ENCODE results near the gene IER5L. TPM values are rescaled to one million over a fixed set of nuclear protein-coding genes. Genes with fewer than 3 reads are reported as not detected.
"Not testable (repeated sequence)": the region's sequence is repeated elsewhere in the genome, so short reads cannot be mapped to it uniquely, and the experiment has no call there.

Gene IER5L
- total RNA-seq, 1 donor from 2014 or later, result 19.5 TPM

DNA sequence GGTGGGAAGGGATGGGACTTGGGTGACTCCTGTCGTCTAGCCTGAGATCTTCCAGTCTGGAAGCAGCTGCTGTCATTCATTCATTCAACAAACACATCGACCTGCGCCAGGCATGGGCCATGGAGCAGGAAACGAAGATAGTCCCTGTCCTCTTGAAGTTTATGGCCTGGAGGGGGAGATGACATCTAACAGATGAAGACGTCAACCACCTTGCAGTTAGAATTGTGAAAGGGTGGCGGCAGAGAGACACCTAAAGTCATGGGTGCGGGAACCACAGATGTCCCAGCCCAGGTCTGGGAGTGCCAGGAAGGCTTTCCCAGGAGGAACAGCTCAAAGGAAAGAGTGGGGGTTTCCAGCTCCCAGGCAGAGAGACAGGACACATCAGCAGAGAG lies 21.0 kb upstream of the IER5L start:
- no peak for TF ChIP-seq CTCF (IDR thresholded peaks at IDR 0.05; ENCODE audit: insufficient read depth, low read length, severe bottlenecking)
- no peak for DNase-seq (ENCODE audit: low read depth)
- no peak for FAIRE-seq

GRCh38 chr9:129198319-129199043 lies 20.4 kb upstream of the IER5L start:
- Histone ChIP-seq H3K4me3 (ENCODE audit: low read depth, low read length) (no peak overlapping the region), H3K27me3 (ENCODE audit: control insufficient read depth, insufficient read depth, low read length) (no peaks in the 10 kb centered on the region), H3K36me3 (ENCODE audit: control insufficient read depth, insufficient read depth, low read length) (no peaks in the 10 kb centered on the region)
- FAIRE-seq, result no peak
- TF ChIP-seq CTCF (IDR thresholded peaks at IDR 0.05; ENCODE audit: insufficient read depth, low read length, severe bottlenecking), result no peak
- DNase-seq (ENCODE audit: low read depth), result no peak

More for the DNA sequence above, 21.0 kb upstream of the IER5L start:
- Histone ChIP-seq H3K27me3 (ENCODE audit: control insufficient read depth, insufficient read depth, low read length) (no peaks in the 10 kb centered on the region), H3K36me3 (ENCODE audit: control insufficient read depth, insufficient read depth, low read length) (no peaks in the 10 kb centered on the region), H3K4me3 (ENCODE audit: low read depth, low read length) (no peak overlapping the region)

GRCh38 chr9:129197978-129198318 lies 19.9 kb upstream of the IER5L start:
- DNase-seq (ENCODE audit: low read depth), result no peak
- Histone ChIP-seq H3K4me3 (ENCODE audit: low read depth, low read length) (no peak overlapping the region), H3K27me3 (ENCODE audit: control insufficient read depth, insufficient read depth, low read length) (no peaks in the 10 kb centered on the region), H3K36me3 (ENCODE audit: control insufficient read depth, insufficient read depth, low read length) (no peaks in the 10 kb centered on the region)
- FAIRE-seq, result no peak
- TF ChIP-seq CTCF (IDR thresholded peaks at IDR 0.05; ENCODE audit: insufficient read depth, low read length, severe bottlenecking), result no peak

GRCh38 chr9:129197045-129197444 lies 19.0 kb upstream of the IER5L start:
- H3K36me3 ChIP-seq (ENCODE audit: control insufficient read depth, insufficient read depth, low read length); FAIRE-seq; H3K4me3 ChIP-seq (ENCODE audit: low read depth, low read length); DNase-seq (ENCODE audit: low read depth); H3K27me3 ChIP-seq (ENCODE audit: control insufficient read depth, insufficient read depth, low read length): not testable (repeated sequence)

GRCh38 chr9:129195606-129196005 lies 17.5 kb upstream of the IER5L start:
- Histone ChIP-seq H3K4me3 (ENCODE audit: low read depth, low read length) (no peak overlapping the region), H3K36me3 (ENCODE audit: control insufficient read depth, insufficient read depth, low read length) (no peaks in the 10 kb centered on the region), H3K27me3 (ENCODE audit: control insufficient read depth, insufficient read depth, low read length) (no peaks in the 10 kb centered on the region)
- no peak for DNase-seq (ENCODE audit: low read depth)
- TF ChIP-seq CTCF (IDR thresholded peaks at IDR 0.05; ENCODE audit: insufficient read depth, low read length, severe bottlenecking), result no peak
- no peak for FAIRE-seq

DNA sequence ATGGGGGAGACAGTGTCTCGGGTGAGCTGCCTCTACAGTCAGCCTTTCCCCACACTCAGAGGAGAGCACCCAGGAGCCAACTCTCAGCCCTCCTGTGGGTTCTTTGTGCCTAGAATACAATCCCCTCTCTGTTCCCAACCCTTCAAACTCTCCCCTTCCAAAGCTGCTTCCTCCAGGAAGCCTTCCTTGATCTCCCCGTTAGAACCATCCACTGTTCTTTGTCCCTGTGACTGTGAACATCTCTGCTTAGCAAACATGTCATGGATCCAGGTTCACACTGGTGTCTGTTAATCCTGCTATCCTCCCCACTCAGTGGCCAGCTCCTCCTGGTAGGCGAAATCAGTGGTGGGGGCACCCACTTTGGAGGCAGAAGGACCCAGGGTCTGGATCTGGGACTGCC lies 16.2 kb upstream of the IER5L start:
- H3K36me3 ChIP-seq (ENCODE audit: control insufficient read depth, insufficient read depth, low read length), result no peaks in the 10 kb centered on the region

More for the DNA sequence above, 16.2 kb upstream of the IER5L start:
- Histone ChIP-seq H3K27me3 (ENCODE audit: control insufficient read depth, insufficient read depth, low read length) (no peaks in the 10 kb centered on the region), H3K4me3 (ENCODE audit: low read depth, low read length) (no peak overlapping the region)
- TF ChIP-seq CTCF (IDR thresholded peaks at IDR 0.05; ENCODE audit: insufficient read depth, low read length, severe bottlenecking), result no peak
- DNase-seq (ENCODE audit: low read depth), result no peak
- no peak for FAIRE-seq

Data from bronchial epithelial cell (primary cell).